ENCODE data around the gene MPHOSPH8.

The MPHOSPH8 gene

DNA sequence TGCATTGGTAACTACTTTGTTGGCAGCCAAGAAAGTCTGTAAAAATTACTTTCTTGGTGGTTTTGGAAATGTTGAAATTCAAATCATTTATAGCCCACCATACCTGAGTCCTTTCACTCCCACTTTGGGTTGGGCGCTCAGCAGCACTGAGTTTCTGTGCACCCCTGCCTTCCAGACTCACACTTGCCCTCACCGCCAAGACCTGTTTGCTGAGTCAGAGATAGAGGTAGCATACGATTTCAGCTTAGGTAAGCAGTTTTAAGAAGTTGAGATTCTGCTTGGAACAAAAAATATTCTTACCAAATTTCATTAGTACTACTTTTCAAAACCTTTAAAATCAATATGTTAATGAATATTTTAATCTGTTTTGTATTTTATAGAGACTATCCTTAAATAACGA, 12.6 kb downstream of the MPHOSPH8 start:
- H3K27me3 ChIP-seq (replicated peaks; ENCODE audit: insufficient read depth, low read length), result no peaks in the 10 kb centered on the region
- TF ChIP-seq, protein P1, sequence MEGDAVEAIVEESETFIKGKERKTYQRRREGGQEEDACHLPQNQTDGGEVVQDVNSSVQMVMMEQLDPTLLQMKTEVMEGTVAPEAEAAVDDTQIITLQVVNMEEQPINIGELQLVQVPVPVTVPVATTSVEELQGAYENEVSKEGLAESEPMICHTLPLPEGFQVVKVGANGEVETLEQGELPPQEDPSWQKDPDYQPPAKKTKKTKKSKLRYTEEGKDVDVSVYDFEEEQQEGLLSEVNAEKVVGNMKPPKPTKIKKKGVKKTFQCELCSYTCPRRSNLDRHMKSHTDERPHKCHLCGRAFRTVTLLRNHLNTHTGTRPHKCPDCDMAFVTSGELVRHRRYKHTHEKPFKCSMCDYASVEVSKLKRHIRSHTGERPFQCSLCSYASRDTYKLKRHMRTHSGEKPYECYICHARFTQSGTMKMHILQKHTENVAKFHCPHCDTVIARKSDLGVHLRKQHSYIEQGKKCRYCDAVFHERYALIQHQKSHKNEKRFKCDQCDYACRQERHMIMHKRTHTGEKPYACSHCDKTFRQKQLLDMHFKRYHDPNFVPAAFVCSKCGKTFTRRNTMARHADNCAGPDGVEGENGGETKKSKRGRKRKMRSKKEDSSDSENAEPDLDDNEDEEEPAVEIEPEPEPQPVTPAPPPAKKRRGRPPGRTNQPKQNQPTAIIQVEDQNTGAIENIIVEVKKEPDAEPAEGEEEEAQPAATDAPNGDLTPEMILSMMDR (IDR thresholded peaks at IDR 0.05; ENCODE audit: low read length), result no peak
- TF ChIP-seq EZH2phosphoT487 (IDR thresholded peaks at IDR 0.05; ENCODE audit: low read length), result no peak
- no peak for TF ChIP-seq EZH2 (optimal IDR thresholded peaks at IDR 0.05; ENCODE audit: low read depth, low read length)
- H3K4me1 ChIP-seq (ENCODE audit: low read length), result no peaks in the 10 kb centered on the region
- no peak overlapping the region for H3K4me3 ChIP-seq (ENCODE audit: low read length)
- no peaks in the 10 kb centered on the region for H3K9me3 ChIP-seq (replicated peaks; ENCODE audit: insufficient read depth, low read length)
- no peak overlapping the region for H3K9ac ChIP-seq (ENCODE audit: low read length)
- H3K27ac ChIP-seq (ENCODE audit: low read length), result no peak overlapping the region
- no peak for DNase-seq
- H3K9me2 ChIP-seq (replicated peaks; ENCODE audit: insufficient read depth, low read length), result no peaks in the 10 kb centered on the region
- H3K4me2 ChIP-seq (ENCODE audit: low read depth, low read length), result no peak overlapping the region
- H4K20me1 ChIP-seq (ENCODE audit: insufficient read depth, low read length), result no peaks in the 10 kb centered on the region
- no peak overlapping the region for H2AFZ ChIP-seq (ENCODE audit: low read length)
- peaks cover 10% of the 10 kb centered on the region for H3K79me2 ChIP-seq (ENCODE audit: low read length)
- H3K36me3 ChIP-seq (replicated peaks; ENCODE audit: insufficient read depth, low read length), result no peaks in the 10 kb centered on the region
- H3F3A ChIP-seq (ENCODE audit: insufficient read depth, low read length), result no peaks in the 10 kb centered on the region

DNA sequence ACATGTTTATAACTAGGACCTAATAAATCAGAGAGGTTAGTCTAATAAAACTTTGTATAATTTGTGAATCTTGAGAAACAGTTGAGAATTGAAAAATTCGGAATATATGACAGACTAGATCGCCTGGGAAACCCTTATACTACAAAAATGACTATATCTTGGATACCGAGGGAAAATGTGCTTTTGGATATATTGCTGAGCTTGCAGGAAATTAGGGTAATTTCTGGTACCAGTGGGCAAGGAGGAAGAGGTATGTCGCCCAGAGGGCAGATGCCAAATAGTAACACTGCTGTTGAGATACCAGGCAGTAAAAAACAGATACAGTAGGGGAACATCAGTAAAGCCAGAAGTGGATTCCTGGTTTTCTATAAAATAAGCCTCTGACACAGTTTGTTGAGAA, 17.3 kb downstream of the MPHOSPH8 start:
- Histone ChIP-seq H3K36me3 (replicated peaks; ENCODE audit: insufficient read depth, low read length) (no peaks in the 10 kb centered on the region), H3F3A (ENCODE audit: insufficient read depth, low read length) (no peaks in the 10 kb centered on the region)

DNA sequence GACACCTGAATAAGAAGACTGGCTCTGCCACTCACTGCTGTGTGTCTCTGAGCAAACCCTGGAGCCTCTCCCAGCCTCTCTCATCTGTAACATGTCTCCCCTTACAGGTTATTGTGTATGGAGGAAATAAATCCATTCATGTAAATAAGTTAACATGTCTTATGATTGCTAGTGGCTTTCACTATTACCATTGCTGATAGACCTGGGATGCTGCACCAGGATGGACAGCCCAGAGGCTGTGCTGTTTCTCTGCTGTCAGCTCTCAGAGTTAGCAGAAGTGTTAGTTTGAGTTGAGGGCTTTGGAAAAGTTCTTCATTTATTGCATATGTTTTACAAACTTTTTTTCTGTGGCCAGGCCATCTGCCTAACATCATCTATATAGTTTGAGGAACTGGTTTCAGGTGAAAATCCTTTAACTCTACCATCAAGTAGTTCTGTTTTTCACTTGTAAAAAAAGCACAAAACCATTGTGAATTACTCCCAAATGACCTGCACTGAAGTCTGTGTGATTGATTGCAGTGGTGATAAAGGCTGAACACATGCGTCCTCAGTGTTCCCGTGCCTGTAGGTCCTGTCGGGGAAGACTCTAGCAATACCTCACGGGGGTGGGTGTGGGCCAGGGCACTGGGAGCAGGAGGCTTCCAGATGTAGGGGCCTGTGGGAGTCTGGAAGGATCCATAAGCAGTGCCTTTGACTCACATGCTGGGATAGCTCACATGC, 24.6 kb downstream of the MPHOSPH8 start:
- no peaks in the 10 kb centered on the region for H4K20me1 ChIP-seq (ENCODE audit: insufficient read depth, low read length)
- H3K27me3 ChIP-seq (replicated peaks; ENCODE audit: insufficient read depth, low read length), result no peaks in the 10 kb centered on the region
- H3F3A ChIP-seq (ENCODE audit: insufficient read depth, low read length), result no peaks in the 10 kb centered on the region
- H2AFZ ChIP-seq (ENCODE audit: low read length), result no peak overlapping the region
- H3K4me3 ChIP-seq (ENCODE audit: low read length), result no peak overlapping the region
- no peak overlapping the region for H3K4me2 ChIP-seq (ENCODE audit: low read depth, low read length)
- H3K9me2 ChIP-seq (replicated peaks; ENCODE audit: insufficient read depth, low read length), result no peaks in the 10 kb centered on the region
- no peaks in the 10 kb centered on the region for H3K36me3 ChIP-seq (replicated peaks; ENCODE audit: insufficient read depth, low read length)
- TF ChIP-seq EZH2phosphoT487 (IDR thresholded peaks at IDR 0.05; ENCODE audit: low read length), result no peak
- no peak for TF ChIP-seq EZH2 (optimal IDR thresholded peaks at IDR 0.05; ENCODE audit: low read depth, low read length)
- TF ChIP-seq, protein P1 (IDR thresholded peaks at IDR 0.05; ENCODE audit: low read length), result no peak
- no peaks in the 10 kb centered on the region for H3K9me3 ChIP-seq (replicated peaks; ENCODE audit: insufficient read depth, low read length)
- no peaks in the 10 kb centered on the region for H3K79me2 ChIP-seq (ENCODE audit: low read length)
- H3K27ac ChIP-seq (ENCODE audit: low read length), result peak overlapping the region; percentile 21; the same call in 1 of the 2 replicates
- H3K4me1 ChIP-seq (ENCODE audit: low read length), result 0 out of 2 replicates have a peak, but pooled peaks cover 6% of the 10 kb centered on the region
- no peak for DNase-seq
- no peak overlapping the region for H3K9ac ChIP-seq (ENCODE audit: low read length)

More for the DNA sequence above, 17.3 kb downstream of the MPHOSPH8 start:
- H3K9ac ChIP-seq (ENCODE audit: low read length), result no peak overlapping the region
- no peaks in the 10 kb centered on the region for H3K9me3 ChIP-seq (replicated peaks; ENCODE audit: insufficient read depth, low read length)
- TF ChIP-seq EZH2 (optimal IDR thresholded peaks at IDR 0.05; ENCODE audit: low read depth, low read length) (no peak), EZH2phosphoT487 (IDR thresholded peaks at IDR 0.05; ENCODE audit: low read length) (no peak)
- TF ChIP-seq, protein P1 (IDR thresholded peaks at IDR 0.05; ENCODE audit: low read length), result no peak
- H2AFZ ChIP-seq (ENCODE audit: low read length), result no peak overlapping the region
- H4K20me1 ChIP-seq (ENCODE audit: insufficient read depth, low read length), result no peaks in the 10 kb centered on the region
- no peak overlapping the region for H3K4me3 ChIP-seq (ENCODE audit: low read length)
- no peak overlapping the region for H3K4me2 ChIP-seq (ENCODE audit: low read depth, low read length)
- DNase-seq, result no peak
- no peaks in the 10 kb centered on the region for H3K79me2 ChIP-seq (ENCODE audit: low read length)
- H3K27me3 ChIP-seq (replicated peaks; ENCODE audit: insufficient read depth, low read length), result no peaks in the 10 kb centered on the region
- no peaks in the 10 kb centered on the region for H3K9me2 ChIP-seq (replicated peaks; ENCODE audit: insufficient read depth, low read length)
- no peaks in the 10 kb centered on the region for H3K4me1 ChIP-seq (ENCODE audit: low read length)
- no peak overlapping the region for H3K27ac ChIP-seq (ENCODE audit: low read length)

Data from MM.1S (cell line).